HG02798 (cell line): Measurements from ENCODE around the gene FAM50A.
A peak's percentile ranks its signal among the peaks of the same experiment; 100 is the strongest.

ENCODE experiments used
- ATAC-seq: cut with Tn5 transposase; IDR thresholded peaks from one replicate; pipeline ENCODE4 v1.9.1; 2021; ENCODE audit warnings: mild to moderate bottlenecking; ENCODE audit not compliant: unreplicated experiment, poor library complexity

FAM50A gene

DNA sequence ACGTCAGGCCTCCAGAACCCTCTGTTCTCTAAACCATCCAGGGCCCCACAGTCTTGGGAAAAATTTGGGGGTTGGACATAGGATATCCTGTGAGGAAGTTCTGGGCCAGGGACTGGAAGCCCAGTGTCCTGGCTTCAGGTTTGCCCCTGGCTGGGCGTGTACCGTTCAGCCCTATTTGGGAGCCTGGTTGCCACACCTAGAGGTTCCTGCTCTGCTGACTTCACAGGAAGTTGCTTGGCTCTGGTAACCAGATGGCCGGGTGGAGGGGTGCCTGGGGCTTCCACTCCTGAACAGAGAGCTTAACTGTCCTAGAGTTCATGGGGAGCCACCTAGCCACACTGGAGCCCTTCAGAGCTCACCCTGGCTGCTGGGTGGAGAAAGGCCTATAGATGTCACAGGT, 31.5 kb upstream of the FAM50A start:
- no peak for ATAC-seq

DNA sequence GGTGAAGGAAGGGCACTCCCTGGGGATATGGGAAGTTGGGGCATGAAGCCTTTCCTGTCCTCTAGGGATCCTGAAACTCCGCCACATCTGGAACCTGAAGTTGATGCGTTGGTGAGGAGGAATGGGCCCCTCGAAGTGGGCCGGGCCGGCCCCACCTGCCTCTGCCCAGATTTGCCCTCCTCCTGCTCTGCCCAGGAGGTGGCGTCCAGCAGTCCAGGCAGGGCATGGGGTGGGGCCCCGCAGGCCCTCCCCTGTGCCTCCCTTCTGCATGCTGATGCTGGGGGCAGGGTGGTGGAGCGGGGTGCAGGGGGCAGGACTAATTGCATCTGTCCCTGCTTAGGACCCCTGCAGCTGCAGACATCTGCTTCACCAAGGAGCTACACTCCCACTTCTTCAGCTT, 30.8 kb upstream of the FAM50A start:
- no peak for ATAC-seq

- no peak for ATAC-seq
Measured at GRCh38 chrX:154417157-154417556, 26.8 kb upstream of the FAM50A start.

- no peak for ATAC-seq
Measured at GRCh38 chrX:154419189-154419588, 24.8 kb upstream of the FAM50A start.

DNA sequence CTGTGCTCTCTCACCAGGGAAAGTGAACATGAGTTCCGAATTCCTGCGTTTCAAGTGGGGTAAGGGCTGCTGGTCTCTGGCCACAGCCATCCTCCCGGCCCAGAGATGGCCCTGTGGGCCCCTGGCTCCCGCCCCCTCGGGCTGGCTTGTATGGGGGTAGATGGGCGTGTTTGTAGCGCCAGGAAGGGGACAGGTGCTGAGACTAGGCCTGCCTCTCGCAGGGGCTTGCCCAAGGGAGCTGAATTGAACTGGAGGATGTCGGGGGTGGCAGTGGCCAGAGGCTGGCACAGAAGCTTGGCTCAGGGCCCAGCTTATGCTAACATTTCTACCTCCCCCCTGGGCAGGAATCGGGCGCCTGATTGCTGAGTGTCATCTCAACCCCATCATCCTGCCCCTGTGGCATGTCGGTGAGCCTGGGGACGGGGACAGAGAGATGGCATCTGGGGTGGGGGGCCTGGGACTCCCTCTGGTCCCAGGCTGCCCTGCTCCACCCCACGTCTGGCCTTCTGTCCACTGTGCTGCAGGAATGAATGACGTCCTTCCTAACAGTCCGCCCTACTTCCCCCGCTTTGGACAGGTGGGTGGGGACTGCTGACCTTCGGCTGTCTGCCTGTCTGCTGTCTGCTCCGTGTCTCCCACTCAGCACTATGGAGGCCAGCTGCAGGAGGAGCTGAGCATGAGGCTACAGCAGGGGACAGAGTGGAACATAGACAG, 24.1 kb upstream of the FAM50A start:
- ATAC-seq: no peak

DNA sequence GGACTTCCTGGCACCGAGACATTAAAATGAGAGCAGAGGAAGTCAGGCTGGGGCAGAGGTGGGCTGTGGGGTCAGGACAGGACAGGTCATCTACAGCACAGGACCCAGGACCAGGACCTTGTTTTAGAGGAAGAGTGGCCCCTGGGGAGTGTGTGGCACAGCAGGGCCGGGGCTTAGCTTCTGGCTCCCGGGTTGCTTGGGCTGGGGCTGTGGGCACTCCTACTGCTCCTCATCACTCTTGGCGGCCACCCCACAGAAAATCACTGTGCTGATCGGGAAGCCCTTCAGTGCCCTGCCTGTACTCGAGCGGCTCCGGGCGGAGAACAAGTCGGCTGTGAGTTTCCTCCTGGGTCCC, 23.6 kb upstream of the FAM50A start:
- ATAC-seq: no peak

DNA sequence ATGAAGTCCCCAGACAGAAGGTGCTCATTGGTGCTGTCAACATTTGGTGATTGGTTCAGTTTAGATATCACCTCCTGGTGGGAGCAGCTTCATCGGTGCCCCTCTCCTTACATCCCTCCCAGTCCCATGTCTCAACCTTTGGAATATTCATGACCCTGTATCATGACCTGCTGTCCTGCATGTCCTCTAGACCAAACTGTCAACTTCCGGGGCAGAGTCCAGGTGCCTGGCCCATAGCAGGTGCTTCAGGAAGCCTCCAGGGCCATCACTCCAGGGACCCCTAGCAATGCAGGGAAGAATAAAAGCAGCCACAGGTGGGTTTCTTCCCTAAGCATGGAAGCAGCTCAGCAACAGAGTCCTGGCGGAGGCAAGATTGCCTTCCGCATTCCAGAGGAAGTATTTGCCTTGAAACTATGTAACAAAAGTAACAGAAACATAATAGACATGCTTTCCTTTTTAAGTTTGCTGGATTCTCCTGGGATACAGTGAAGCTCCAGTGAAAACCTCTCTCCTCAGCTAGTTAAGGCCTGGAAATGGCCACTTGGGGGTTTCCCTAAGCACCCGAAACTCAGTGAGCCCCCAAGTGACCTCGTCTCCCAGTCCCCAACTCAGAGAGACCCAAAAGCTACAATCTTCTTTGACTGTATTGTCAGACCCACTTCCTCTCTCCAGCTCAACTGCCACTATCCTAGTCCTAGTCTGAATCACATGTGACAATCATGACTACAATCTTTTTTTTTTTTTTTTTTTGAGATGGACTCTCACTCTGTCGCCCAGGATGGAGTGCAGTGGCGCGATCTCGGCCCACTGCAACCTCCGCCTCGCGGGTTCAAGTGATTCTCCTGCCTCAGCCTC, 16.8 kb upstream of the FAM50A start:
- no peak for ATAC-seq

- ATAC-seq: peak; percentile 99
Measured at GRCh38 chrX:154428176-154429171, 15.5 kb upstream of the FAM50A start, which contains the start of gene ATP6AP1. Gene ATP6AP1 (plus strand): TSS chrX:154428677. CDS start chrX:154428693, 16 bp downstream.

- no peak for ATAC-seq
Measured at GRCh38 chrX:154429711-154430110, 14.2 kb upstream of the FAM50A start.

- no peak for ATAC-seq
Measured at GRCh38 chrX:154430479-154430878, 13.5 kb upstream of the FAM50A start.

- ATAC-seq: no peak
Measured at GRCh38 chrX:154430916-154431315, 13.0 kb upstream of the FAM50A start.

DNA sequence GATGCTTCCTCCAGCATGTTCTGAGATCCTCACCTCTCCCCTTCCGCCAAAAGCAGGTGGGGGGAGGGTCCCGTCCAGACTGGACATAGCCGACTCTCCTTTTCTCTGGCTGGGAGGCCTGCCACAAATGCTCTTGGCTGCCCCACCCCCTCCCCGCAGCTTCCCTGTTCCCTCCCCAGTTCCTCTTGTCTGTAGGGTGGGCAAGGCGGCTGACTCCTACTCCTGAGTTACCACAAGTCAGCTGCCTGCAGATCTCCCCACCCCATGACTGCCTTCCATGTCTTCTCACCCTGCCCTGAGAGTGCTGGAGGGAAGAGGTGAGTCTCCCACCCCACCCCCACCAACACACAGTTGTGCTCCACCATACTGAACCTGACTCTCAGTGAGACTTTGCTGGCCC, 12.6 kb upstream of the FAM50A start:
- no peak for ATAC-seq

DNA sequence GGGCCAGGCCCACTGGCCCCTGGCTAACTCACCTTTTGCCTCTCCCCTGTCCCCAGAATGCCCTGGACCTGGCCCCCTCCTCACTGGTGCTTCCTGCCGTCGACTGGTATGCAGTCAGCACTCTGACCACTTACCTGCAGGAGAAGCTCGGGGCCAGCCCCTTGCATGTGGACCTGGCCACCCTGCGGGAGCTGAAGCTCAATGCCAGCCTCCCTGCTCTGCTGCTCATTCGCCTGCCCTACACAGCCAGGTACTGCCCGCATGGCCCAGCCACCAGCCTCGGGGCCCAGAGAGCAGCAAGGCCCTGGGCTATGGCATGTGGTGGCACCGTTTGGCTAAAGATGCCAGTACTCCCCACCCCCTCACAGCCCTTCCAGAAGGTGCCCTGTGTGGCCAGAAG, 11.7 kb upstream of the FAM50A start:
- ATAC-seq: no peak

GRCh38 chrX:154433605-154434004, 10.3 kb upstream of the FAM50A start:
- ATAC-seq: no peak

DNA sequence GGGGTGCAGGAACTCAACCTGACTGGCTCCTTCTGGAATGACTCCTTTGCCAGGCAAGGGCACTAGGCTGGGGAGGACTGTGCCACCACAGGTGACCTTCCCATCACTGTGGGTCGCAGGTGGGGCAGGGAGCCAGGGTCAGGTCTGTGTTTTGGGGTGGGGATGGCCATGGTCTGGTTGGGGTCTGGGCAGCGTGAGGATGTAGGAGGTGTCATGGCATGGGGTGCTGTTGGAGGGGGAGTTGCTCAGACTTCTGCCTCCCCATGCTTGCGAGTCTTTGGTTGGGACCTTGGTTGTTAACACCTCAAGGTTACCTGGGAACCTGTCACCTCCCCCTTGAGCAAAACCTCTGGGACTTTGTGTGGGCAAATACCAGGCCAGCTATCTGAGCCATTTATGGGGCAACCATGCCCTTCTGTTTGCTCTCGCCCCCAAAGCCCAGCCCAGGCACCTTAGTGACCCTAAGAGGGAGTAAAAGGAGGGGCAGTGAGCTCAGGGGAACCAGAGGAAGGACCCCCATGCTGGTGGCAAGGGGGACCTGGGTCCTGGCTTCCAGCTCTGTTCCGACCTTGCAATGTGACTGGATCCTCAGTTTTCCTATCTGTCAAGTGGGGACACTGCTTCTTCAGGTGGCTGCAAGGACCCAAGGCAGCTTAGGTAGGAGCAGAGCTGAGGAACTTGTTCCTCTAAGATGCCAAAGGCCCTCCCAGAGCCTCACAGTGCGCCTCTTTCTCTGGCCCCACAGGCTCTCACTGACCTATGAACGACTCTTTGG, 9.4 kb upstream of the FAM50A start:
- ATAC-seq: no peak

- ATAC-seq: no peak
Measured at GRCh38 chrX:154435171-154435733, 8.7 kb upstream of the FAM50A start.

DNA sequence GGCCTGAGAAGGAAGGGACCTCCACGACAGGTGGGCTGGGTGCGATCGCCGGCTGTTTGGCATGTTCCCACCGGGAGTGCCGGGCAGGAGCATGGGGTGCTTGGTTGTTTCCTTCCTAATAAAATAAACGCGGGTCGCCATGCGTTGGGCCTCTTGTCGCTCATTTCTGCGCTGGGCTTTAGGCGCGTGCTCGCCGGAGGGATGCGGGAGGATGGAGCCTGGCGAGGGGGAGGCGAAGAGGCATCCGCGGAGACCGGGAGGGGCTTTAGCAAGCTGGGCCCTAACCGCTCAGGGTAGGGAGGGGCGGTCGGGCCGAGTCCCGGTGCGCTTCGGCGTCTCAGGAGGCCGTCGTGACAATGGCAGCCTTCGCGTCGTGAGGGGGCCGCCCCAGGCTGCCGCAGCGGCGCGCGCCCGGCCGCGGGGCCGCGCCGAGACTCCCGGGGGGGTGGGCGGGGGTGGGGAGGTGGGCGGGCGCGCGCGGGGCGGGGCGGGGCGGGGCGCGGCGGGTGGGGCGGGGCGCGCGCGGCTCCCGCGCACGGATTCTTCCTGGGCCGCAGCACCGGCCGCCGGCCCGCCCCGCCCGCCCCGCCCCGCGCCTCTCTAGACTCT, 7.5 kb upstream of the FAM50A start:
- ATAC-seq: peak; percentile 47

DNA sequence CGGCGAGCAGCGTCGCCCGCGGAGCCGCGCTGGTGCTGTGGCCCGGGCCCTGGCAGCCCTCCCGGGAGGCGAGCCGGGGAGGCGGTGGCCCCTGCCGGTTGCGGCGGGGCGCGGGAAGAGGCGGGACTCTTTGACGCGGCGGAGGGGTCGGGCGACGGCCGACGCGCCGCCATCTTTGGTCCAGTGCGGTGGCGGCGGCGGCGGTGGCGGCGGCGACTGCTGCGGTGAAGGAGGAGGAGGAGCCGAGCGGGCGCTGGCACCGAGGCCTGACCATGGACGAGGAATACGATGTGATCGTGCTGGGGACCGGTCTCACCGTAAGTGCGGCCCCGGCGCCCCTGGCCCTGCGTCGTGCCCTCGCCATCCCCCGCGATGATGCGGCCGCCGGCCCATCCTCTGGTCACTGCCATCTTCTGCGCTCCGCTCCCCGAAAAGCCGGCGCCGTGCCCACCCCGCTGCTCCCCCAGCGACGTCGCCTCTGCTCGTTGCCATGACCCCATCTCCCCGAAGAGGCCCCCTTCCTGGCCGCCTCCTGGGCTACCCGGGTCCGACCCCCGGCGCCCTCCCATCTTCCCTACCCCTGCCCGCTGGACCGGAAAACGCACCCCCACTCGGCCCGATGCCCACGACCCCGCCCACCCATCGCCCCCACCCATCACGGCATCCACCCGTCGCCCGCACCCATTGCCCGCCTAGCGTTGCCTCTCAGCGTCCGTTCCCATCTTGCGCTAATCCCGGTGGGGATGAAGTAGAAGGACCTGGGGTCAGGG, 6.8 kb upstream of the FAM50A start, which contains the start of gene GDI1:
GDI1 (plus strand) TSS at position 172 of the 770 bp plus-strand sequence; CDS start at position 273, 101 bp downstream.
- ATAC-seq: peak; percentile 61
